PFSK-1 (cell line): ENCODE data around the gene NLRP3.
A peak's percentile ranks its signal among the peaks of the same experiment; 100 is the strongest.

Experiments
- FOXP2 ChIP-seq: optimal IDR thresholded peaks from 2 replicates; pipeline ENCODE3; 2011; ENCODE audit warnings: borderline replicate concordance, control low read depth, inconsistent platforms; ENCODE audit not compliant: insufficient read depth; ENCODE audit errors: extremely low read length, extremely low read depth
- POLR2AphosphoS5 ChIP-seq: IDR thresholded peaks from 2 replicates; pipeline ENCODE4 v1.6.1; 2012; ENCODE audit warnings: low read depth, mild to moderate bottlenecking, control low read depth, low read length, moderate library complexity
- SIN3A ChIP-seq: IDR thresholded peaks from 2 replicates; pipeline ENCODE4 v1.6.1; 2012; ENCODE audit warnings: mild to moderate bottlenecking, low read length, moderate library complexity, borderline replicate concordance; ENCODE audit not compliant: insufficient read depth
- TAF1 ChIP-seq: IDR thresholded peaks from 2 replicates; pipeline ENCODE4 v1.6.1; 2012; ENCODE audit warnings: low read length, control low read depth, borderline replicate concordance; ENCODE audit not compliant: insufficient read depth
- TF ChIP-seq, protein P1 (sequence below), 2 experiments: IDR thresholded peaks; 2 replicates each; pipeline versions ENCODE4 v1.6.1 to v1.8.0; 2011 to 2012; ENCODE audit warnings: low read depth in 2 of 2, low read length in 2 of 2, control low read depth in 1 of 2, inconsistent platforms in 1 of 2, mild to moderate bottlenecking in 1 of 2, moderate library complexity in 1 of 2; ENCODE audit not compliant: insufficient read depth in 1 of 2

The NLRP3 gene

DNA sequence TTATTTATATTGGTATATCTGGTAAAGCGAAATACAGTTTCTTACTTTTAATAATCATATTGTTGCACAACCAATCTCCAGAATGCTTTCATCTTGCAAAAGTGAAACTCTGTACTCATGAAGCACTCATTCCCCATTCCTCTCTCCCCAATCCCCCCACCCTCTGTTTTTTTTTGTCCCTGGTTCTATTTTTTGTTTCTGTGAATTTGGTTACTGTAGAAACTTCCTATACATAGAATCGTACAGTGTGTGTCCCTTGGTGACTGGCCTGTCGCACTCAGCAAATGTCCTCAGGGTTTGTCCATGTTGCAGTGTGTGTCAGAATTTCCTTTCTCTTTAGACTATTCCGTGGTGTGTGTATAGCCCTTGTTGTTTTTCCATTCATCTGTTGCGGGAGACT, 7.9 kb upstream of the NLRP3 start:
- no peak for TF ChIP-seq TAF1

DNA sequence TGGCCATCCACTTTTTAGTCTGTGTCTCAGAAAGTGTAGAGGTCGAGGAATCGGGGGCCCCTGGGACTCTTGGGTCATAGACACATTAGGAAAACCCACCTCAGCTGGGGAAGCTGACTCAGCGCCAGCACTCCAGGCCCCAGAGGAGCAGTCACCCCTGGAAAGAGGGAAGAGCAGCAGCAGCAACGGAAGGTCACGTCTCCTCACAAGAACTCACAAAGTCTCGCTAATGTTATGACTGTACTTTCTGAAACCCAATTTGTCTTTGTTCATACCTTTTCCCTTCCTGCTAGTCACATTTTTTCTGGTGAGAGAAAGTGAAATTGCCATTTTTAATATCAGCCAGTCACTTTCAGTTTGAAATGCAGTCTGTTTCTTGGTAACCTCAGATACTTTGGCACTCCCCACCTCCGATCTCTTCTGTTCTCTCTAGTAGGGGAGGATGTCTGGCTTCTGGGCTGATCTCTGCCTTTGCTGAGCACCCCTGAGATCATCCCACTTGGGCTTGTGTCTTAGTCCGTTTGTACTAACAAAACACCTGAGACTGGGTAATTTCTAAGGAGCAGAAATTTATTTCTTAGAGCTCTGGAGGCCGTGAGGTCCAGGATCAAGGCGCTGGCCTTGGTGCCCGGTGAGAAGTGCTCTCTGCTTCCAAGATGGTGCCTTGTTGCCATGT, 6.0 kb upstream of the NLRP3 start:
- TF ChIP-seq, protein P1, sequence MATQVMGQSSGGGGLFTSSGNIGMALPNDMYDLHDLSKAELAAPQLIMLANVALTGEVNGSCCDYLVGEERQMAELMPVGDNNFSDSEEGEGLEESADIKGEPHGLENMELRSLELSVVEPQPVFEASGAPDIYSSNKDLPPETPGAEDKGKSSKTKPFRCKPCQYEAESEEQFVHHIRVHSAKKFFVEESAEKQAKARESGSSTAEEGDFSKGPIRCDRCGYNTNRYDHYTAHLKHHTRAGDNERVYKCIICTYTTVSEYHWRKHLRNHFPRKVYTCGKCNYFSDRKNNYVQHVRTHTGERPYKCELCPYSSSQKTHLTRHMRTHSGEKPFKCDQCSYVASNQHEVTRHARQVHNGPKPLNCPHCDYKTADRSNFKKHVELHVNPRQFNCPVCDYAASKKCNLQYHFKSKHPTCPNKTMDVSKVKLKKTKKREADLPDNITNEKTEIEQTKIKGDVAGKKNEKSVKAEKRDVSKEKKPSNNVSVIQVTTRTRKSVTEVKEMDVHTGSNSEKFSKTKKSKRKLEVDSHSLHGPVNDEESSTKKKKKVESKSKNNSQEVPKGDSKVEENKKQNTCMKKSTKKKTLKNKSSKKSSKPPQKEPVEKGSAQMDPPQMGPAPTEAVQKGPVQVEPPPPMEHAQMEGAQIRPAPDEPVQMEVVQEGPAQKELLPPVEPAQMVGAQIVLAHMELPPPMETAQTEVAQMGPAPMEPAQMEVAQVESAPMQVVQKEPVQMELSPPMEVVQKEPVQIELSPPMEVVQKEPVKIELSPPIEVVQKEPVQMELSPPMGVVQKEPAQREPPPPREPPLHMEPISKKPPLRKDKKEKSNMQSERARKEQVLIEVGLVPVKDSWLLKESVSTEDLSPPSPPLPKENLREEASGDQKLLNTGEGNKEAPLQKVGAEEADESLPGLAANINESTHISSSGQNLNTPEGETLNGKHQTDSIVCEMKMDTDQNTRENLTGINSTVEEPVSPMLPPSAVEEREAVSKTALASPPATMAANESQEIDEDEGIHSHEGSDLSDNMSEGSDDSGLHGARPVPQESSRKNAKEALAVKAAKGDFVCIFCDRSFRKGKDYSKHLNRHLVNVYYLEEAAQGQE (IDR thresholded peaks at IDR 0.05; ENCODE audit: insufficient read depth in 1 of 2, low read depth in 2 of 2, low read length in 2 of 2), result peak in 1 of 2 experiments; percentile 47; a peak in 1 of 4 replicates
- no peak for TF ChIP-seq FOXP2

DNA sequence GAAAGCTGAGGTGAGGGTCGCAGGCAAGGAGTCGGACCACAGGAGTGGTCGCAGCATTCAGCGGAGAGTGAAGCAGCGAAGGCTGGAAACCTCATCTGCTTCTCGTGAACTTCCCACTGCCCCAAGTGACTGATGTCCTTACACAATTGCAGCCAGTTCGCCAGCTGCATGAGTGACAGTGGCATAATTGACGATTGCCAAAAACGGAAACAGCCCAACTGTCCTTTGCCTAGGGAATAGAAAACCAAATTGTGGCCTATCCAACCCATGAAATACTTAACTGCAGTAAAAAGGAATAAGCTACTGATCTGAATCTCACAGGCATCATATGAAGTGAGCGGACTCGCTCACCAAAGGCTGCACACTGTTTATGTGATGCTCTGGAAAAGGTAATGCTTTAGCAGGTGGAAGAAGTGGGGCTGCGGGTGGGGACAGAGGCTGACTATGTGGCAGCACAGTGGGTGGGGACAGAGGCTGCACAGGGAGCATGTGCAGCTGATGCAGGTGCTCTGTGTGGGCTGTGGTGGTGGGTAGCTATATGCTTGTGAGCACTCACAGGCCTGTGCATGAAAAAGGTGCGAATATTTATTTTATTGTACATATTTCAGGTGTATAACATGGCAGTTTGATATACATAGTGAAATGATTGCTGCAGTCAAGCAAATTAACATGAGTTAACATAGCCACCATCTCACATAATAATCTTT, 4.2 kb upstream of the NLRP3 start:
- no peak for TF ChIP-seq TAF1
- no peak for TF ChIP-seq POLR2AphosphoS5
- no peak for TF ChIP-seq FOXP2
- TF ChIP-seq, protein P1 (IDR thresholded peaks at IDR 0.05; ENCODE audit: insufficient read depth in 1 of 2, low read depth in 2 of 2, low read length in 2 of 2), result no peak
- no peak for TF ChIP-seq SIN3A

- TF ChIP-seq SIN3A (no peak), TAF1 (no peak), POLR2AphosphoS5 (no peak), FOXP2 (no peak)
- TF ChIP-seq, protein P1 (IDR thresholded peaks at IDR 0.05; ENCODE audit: insufficient read depth in 1 of 2, low read depth in 2 of 2, low read length in 2 of 2), result no peak
Observed at GRCh38 chr1:247417831-247418230, 1.9 kb downstream of the NLRP3 start.

- no peak for TF ChIP-seq FOXP2
- no peak for TF ChIP-seq SIN3A
- TF ChIP-seq TAF1, result no peak
- no peak for TF ChIP-seq POLR2AphosphoS5
- TF ChIP-seq, protein P1 (IDR thresholded peaks at IDR 0.05; ENCODE audit: insufficient read depth in 1 of 2, low read depth in 2 of 2, low read length in 2 of 2), result no peak
Observed at GRCh38 chr1:247419336-247419735, 3.4 kb downstream of the NLRP3 start.
